Liver (tissue), 9 donors: ENCODE data around the gene CRTAP. TPM values are rescaled to one million over a fixed set of nuclear protein-coding genes. Genes with fewer than 3 reads are reported as not detected.

Source experiments
- DNase-seq: peaks from one replicate; pipeline ENCODE4 v3.0.0-alpha.2; 2017; ENCODE audit warnings: low spot score
- H3K27ac ChIP-seq, 2 donors: one replicate each; pipeline ENCODE4 v1.7.0; 2013; ENCODE audit warnings: inconsistent platforms in 2 of 2, low read length in 2 of 2, control low read depth in 1 of 2, low read depth in 1 of 2, mild to moderate bottlenecking in 1 of 2
- H3K27me3 ChIP-seq, 4 donors: one replicate each; pipeline versions ENCODE4 v1.6.1 to v1.7.0; 2013; ENCODE audit warnings: low read length in 3 of 4, inconsistent platforms in 1 of 4, mild to moderate bottlenecking in 1 of 4, moderate library complexity in 1 of 4; ENCODE audit not compliant: control insufficient read depth in 4 of 4, insufficient read depth in 4 of 4
- H3K36me3 ChIP-seq, 4 donors: one replicate each; pipeline versions ENCODE4 v1.6.1 to v1.7.0; 2013; ENCODE audit warnings: low read length in 3 of 4, mild to moderate bottlenecking in 3 of 4, low read depth in 1 of 4, moderate library complexity in 1 of 4; ENCODE audit not compliant: control insufficient read depth in 4 of 4, insufficient read depth in 3 of 4
- H3K4me1 ChIP-seq, 4 donors: one replicate each; pipeline versions ENCODE4 v1.6.1 to v1.7.0; 2013; ENCODE audit warnings: low read length in 3 of 4, mild to moderate bottlenecking in 3 of 4, moderate library complexity in 1 of 4; ENCODE audit not compliant: control insufficient read depth in 4 of 4, insufficient read depth in 4 of 4
- H3K4me3 ChIP-seq, 3 donors: one replicate each; pipeline versions ENCODE4 v1.6.1 to v1.7.0; 2013; ENCODE audit warnings: low read length in 3 of 3, control low read depth in 1 of 3, low read depth in 1 of 3, mild to moderate bottlenecking in 1 of 3
- H3K9ac ChIP-seq, 2 donors: one replicate each; pipeline ENCODE4 v1.7.0; 2013; ENCODE audit warnings: low read length in 2 of 2, mild to moderate bottlenecking in 2 of 2, moderate library complexity in 2 of 2, control low read depth in 1 of 2, low read depth in 1 of 2
- H3K9me3 ChIP-seq, 4 donors: one replicate each; pipeline versions ENCODE4 v1.6.1 to v1.7.0; 2013; ENCODE audit warnings: low read length in 3 of 4; ENCODE audit not compliant: control insufficient read depth in 4 of 4
- FOXA1 ChIP-seq: IDR thresholded peaks from 2 replicates; pipeline ENCODE4 v1.6.1; 2016; ENCODE audit warnings: antibody characterized with exemption
- FOXA2 ChIP-seq: IDR thresholded peaks from 2 replicates; pipeline ENCODE4 v1.6.1; 2016; ENCODE audit warnings: antibody characterized with exemption
- HNF4A ChIP-seq, 2 donors: conservative IDR thresholded peaks; 2 replicates each; pipeline ENCODE4 v1.6.1; 2016; ENCODE audit warnings: antibody characterized with exemption in 2 of 2, mild to moderate bottlenecking in 2 of 2
- HNF4G ChIP-seq: IDR thresholded peaks from 2 replicates; pipeline ENCODE4 v1.6.1; 2016; ENCODE audit warnings: antibody characterized with exemption
- JUND ChIP-seq, 2 donors: IDR thresholded peaks; 2 replicates each; pipeline ENCODE4 v1.6.1; 2016; ENCODE audit warnings: antibody characterized with exemption in 2 of 2
- RAD21 ChIP-seq, 2 donors: IDR thresholded peaks; 2 replicates each; pipeline ENCODE4 v1.6.1; 2016; ENCODE audit warnings: antibody characterized with exemption in 2 of 2, mild to moderate bottlenecking in 2 of 2
- RXRA ChIP-seq, 2 donors: IDR thresholded peaks; 2 replicates each; pipeline ENCODE4 v1.6.1; 2017 to 2018; ENCODE audit warnings: antibody characterized with exemption in 2 of 2, mild to moderate bottlenecking in 1 of 2
- SP1 ChIP-seq: IDR thresholded peaks from 2 replicates; pipeline ENCODE4 v1.6.1; 2018; ENCODE audit warnings: antibody characterized with exemption, mild to moderate bottlenecking
- TAF1 ChIP-seq: conservative IDR thresholded peaks from 2 replicates; pipeline ENCODE4 v1.6.1; 2016; ENCODE audit warnings: antibody characterized with exemption, mild to moderate bottlenecking
- WGBS: extraction: QIAGEN DNeasy Blood & Tissue Kit; methylation state at CpG from one replicate; pipeline ENCODE4 v1.1.7; 2013; 5-methylcytosine and 5-hydroxymethylcytosine counted together
- polyA plus RNA-seq, 2 donors: library from polyadenylated mRNA; stranded (reverse) in 1 of 2; unstranded in 1 of 2; fragments of 200-250 nt in 1 of 2; fragments of >200 nt in 1 of 2; fragmentation: Nextera tagmentation in 1 of 2; extraction: Ambion mirVana in 1 of 2; gene quantifications; one replicate each; pipeline versions ENCODE4 v1.2.1 to v1.2.3, GENCODE V29; 2013 to 2015
- total RNA-seq, 2 donors: library from RNA; depleted of rRNA; stranded (reverse); fragments of >200 nt; gene quantifications; one replicate each; pipeline ENCODE4 v1.2.3, GENCODE V29; 2014
- TF ChIP-seq, protein P1 (sequence below): fragments of 150-350 bp; IDR thresholded peaks from 2 replicates; pipeline ENCODE4 v1.5.1; 2017; ENCODE audit warnings: improper control_type of control experiment, low read depth, low read length; ENCODE audit not compliant: missing input control
- TF ChIP-seq, protein P2 (sequence below): IDR thresholded peaks from 2 replicates; pipeline ENCODE4 v1.6.1; 2016; ENCODE audit warnings: antibody characterized with exemption, mild to moderate bottlenecking
- TF ChIP-seq, protein P3 (sequence below): IDR thresholded peaks from 2 replicates; pipeline ENCODE4 v1.6.1; 2016; ENCODE audit warnings: antibody characterized with exemption
- donor health status: healthy.
- donor health status: healthy.
- donor health status: healthy.
- donor health status: healthy.
- donor health status: healthy.

Gene CRTAP
- total and polyA plus RNA-seq, 4 donors = 26.5 to 47.6 (median 38.5) TPM

DNA sequence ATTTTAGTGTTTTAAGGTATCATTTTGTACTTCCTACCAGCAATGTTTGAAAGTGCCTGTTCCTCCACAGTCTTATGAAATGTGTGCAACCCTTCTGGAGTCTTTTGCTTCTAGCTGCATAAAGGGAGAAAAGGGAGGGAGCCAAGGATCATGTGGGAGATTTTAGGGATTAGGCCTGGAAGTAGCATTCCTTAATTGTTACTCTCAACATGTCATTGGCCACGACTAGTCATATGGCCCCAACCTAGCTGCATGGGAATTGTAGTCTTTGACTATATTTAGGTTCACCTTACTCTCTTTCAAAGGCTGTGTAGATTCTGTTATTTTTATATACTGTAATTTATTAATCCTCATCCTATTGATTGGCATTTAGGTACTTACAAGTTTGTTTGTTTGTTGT is 14.9 kb downstream of the CRTAP start:
- TF ChIP-seq RXRA (IDR thresholded peaks at IDR 0.05) = no peak
- no peak for DNase-seq
- H3K9me3 ChIP-seq = no peaks in the 10 kb centered on the region
- WGBS = 90% methylated on average over 1 of the region's 1 CpG
- H3K27me3 ChIP-seq = no peaks in the 10 kb centered on the region
- no peak overlapping the region for H3K9ac ChIP-seq
- H3K4me1 ChIP-seq = no peaks in the 10 kb centered on the region
- H3K36me3 ChIP-seq = peaks cover 3 to 29% (median 15%) of the 10 kb centered on the region in 4 donors
- H3K4me3 ChIP-seq = no peak overlapping the region
- H3K27ac ChIP-seq = no peak overlapping the region

DNA sequence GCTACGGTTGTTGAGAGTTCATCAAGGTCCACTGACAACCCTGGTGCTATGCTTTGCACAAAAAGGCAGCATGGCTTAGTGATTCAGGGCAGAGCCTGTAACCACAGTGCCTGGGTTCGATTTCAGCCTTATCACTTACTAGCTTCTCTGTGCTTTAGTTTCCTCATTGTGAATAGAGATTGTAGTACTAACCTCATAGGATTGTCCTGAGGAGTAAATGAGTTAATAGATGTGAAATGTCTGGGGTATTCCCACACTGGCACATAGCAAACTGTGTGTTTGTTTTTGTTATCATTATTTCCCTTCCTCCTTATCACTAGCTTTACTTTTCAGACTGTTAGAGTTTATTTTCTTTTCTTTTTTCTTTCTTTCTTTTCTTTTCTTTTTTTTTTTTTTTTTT is 16.3 kb downstream of the CRTAP start:
- Histone ChIP-seq H3K27ac (no peak overlapping the region), H3K36me3 (peaks cover 6 to 30% (median 21%) of the 10 kb centered on the region in 4 donors), H3K9me3 (no peaks in the 10 kb centered on the region), H3K27me3 (no peaks in the 10 kb centered on the region), H3K4me3 (no peak overlapping the region), H3K9ac (no peak overlapping the region), H3K4me1 (no peaks in the 10 kb centered on the region)
- TF ChIP-seq JUND (IDR thresholded peaks at IDR 0.05) (no peak), SP1 (no peak), RXRA (IDR thresholded peaks at IDR 0.05) (no peak), HNF4G (no peak), FOXA2 (no peak)
- no peak for DNase-seq
- 78% methylated on average over 2 of the region's 2 CpGs for WGBS

DNA sequence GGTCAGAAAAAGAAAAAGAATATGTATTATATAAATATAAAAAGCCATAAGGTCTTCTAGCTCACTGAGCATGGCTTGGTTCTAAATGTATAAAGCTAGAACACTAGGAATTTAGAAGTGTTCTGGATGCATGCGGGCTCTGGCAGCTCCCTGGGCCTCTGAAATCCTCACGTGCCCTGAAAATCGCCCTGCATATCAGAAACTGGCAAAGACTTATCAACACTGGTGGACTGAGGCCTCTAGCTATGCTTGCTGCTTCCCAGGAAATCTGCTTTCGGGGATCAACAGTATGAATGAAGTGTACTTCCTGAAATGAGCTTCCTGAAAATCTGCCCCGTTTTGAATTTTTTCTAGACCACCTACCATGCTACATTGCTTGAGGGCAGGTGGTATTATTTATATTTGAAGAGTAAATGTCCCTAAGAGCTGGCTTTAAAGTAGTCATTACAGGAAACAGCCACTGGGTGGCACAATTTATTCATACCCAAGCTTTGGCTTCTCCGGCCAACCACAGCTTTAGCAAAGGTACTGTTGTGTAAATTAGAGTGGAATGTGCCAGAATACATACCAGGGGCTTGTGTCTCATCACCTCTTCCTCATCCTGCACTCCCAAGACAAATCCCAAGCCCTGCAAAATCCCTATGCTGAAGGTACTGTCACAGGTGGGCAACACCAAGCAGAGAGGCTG is 17.7 kb downstream of the CRTAP start:
- no peak overlapping the region for H3K9ac ChIP-seq
- H3K27ac ChIP-seq = no peak overlapping the region
- TF ChIP-seq, protein P1, sequence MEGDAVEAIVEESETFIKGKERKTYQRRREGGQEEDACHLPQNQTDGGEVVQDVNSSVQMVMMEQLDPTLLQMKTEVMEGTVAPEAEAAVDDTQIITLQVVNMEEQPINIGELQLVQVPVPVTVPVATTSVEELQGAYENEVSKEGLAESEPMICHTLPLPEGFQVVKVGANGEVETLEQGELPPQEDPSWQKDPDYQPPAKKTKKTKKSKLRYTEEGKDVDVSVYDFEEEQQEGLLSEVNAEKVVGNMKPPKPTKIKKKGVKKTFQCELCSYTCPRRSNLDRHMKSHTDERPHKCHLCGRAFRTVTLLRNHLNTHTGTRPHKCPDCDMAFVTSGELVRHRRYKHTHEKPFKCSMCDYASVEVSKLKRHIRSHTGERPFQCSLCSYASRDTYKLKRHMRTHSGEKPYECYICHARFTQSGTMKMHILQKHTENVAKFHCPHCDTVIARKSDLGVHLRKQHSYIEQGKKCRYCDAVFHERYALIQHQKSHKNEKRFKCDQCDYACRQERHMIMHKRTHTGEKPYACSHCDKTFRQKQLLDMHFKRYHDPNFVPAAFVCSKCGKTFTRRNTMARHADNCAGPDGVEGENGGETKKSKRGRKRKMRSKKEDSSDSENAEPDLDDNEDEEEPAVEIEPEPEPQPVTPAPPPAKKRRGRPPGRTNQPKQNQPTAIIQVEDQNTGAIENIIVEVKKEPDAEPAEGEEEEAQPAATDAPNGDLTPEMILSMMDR = peak; percentile 70
- no peak for TF ChIP-seq JUND (IDR thresholded peaks at IDR 0.05)
- TF ChIP-seq HNF4G = no peak
- no peak for TF ChIP-seq TAF1
- peak; percentile 87 to 88 for TF ChIP-seq RAD21 (IDR thresholded peaks at IDR 0.05)
- no peak overlapping the region for H3K4me3 ChIP-seq
- H3K27me3 ChIP-seq = no peaks in the 10 kb centered on the region
- H3K9me3 ChIP-seq = no peaks in the 10 kb centered on the region
- DNase-seq = no peak
- WGBS = 25% methylated on average over 6 of the region's 6 CpGs
- H3K36me3 ChIP-seq = peaks cover 10 to 24% (median 16%) of the 10 kb centered on the region in 4 donors
- H3K4me1 ChIP-seq = no peaks in the 10 kb centered on the region

DNA sequence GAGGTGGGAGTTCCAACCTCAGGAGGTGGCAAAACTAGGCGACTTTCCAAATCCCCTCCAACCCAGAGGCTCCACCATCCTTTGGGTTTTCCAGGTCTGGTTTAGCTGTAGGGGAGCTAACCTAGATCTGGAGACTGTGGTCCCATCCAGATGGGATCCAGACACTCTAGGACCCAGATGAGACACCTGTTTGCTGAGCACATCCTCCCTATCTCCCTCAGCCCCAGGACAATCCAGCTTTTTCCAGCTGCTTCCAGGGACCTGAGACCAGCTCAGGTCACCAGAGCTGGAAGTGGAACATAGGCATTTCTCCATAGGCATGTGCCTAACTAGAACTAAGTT is 18.2 kb downstream of the CRTAP start:
- H3K9me3 ChIP-seq = no peaks in the 10 kb centered on the region
- H3K4me3 ChIP-seq = no peak overlapping the region
- H3K27ac ChIP-seq = no peak overlapping the region
- no peaks in the 10 kb centered on the region for H3K27me3 ChIP-seq
- DNase-seq = no peak
- no peaks in the 10 kb centered on the region for H3K4me1 ChIP-seq
- TF ChIP-seq, protein P1 = no peak
- TF ChIP-seq HNF4A (conservative IDR thresholded peaks at IDR 0.05) = no peak
- TF ChIP-seq, protein P2, sequence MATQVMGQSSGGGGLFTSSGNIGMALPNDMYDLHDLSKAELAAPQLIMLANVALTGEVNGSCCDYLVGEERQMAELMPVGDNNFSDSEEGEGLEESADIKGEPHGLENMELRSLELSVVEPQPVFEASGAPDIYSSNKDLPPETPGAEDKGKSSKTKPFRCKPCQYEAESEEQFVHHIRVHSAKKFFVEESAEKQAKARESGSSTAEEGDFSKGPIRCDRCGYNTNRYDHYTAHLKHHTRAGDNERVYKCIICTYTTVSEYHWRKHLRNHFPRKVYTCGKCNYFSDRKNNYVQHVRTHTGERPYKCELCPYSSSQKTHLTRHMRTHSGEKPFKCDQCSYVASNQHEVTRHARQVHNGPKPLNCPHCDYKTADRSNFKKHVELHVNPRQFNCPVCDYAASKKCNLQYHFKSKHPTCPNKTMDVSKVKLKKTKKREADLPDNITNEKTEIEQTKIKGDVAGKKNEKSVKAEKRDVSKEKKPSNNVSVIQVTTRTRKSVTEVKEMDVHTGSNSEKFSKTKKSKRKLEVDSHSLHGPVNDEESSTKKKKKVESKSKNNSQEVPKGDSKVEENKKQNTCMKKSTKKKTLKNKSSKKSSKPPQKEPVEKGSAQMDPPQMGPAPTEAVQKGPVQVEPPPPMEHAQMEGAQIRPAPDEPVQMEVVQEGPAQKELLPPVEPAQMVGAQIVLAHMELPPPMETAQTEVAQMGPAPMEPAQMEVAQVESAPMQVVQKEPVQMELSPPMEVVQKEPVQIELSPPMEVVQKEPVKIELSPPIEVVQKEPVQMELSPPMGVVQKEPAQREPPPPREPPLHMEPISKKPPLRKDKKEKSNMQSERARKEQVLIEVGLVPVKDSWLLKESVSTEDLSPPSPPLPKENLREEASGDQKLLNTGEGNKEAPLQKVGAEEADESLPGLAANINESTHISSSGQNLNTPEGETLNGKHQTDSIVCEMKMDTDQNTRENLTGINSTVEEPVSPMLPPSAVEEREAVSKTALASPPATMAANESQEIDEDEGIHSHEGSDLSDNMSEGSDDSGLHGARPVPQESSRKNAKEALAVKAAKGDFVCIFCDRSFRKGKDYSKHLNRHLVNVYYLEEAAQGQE = no peak
- TF ChIP-seq FOXA1 = no peak
- TF ChIP-seq, protein P3, sequence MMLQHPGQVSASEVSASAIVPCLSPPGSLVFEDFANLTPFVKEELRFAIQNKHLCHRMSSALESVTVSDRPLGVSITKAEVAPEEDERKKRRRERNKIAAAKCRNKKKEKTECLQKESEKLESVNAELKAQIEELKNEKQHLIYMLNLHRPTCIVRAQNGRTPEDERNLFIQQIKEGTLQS = no peak
- H3K36me3 ChIP-seq = peaks cover 10 to 25% (median 18%) of the 10 kb centered on the region in 4 donors
- no peak overlapping the region for H3K9ac ChIP-seq
- 100% methylated on average over 1 of the region's 1 CpG for WGBS
